WI38 (cell line): Measurements from ENCODE around the gene CEP112.

Source experiments
- H3K4me3 ChIP-seq: 2 replicates; pipeline ENCODE4 v1.5.1; 2011; ENCODE audit warnings: low read depth, mild to moderate bottlenecking, control low read depth, low read length
- CTCF ChIP-seq: IDR thresholded peaks from 2 replicates; pipeline ENCODE4 v1.5.1; 2012; ENCODE audit warnings: low read depth, mild to moderate bottlenecking, control low read depth, low read length

The CEP112 gene

GRCh38 chr17:65754630-65755029, 437.3 kb downstream of the CEP112 start:
- H3K4me3 ChIP-seq: no peak overlapping the region
- TF ChIP-seq CTCF: no peak

DNA sequence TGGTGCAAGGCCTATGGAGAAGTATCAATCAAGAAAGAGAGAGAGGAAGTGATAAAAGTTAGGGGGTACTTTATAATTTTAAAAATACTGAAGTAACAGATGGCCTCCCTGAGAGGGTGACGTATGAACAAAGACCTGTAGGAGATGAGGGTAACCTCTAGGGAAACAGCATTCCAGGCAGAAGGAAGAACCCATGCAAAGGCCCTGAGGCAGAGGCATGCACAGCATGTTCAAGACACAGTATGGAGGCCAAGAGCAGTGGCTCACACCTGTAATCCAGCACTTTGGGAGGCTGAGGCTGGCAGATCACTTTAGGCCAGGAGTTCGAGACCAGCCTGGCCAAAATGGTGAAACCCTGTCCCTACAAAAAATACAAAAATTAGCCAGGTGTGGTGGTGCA, 437.9 kb downstream of the CEP112 start:
- no peak overlapping the region for H3K4me3 ChIP-seq
- TF ChIP-seq CTCF: no peak

DNA sequence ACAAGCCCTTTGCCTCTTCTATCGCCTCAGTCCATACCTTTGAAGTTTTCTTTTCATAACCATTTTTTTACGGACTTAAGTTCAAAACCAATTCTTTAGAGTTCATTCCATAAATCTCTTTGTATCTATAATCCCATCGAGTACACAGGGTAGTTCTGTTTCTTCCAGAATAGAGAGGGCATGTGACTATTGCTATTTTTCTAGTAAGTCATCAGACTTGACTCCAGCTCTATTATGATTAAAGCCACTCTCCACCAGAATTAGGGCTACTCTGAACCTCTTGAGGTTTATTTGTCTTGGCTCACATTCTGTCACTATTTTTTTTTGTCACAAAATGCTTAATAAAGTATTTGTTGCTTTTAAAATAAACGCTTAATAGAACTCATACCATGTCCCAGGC, 438.6 kb downstream of the CEP112 start:
- H3K4me3 ChIP-seq: no peak overlapping the region
- no peak for TF ChIP-seq CTCF

- TF ChIP-seq CTCF: no peak
Measured at GRCh38 chr17:65751263-65751662, 440.7 kb downstream of the CEP112 start.

DNA sequence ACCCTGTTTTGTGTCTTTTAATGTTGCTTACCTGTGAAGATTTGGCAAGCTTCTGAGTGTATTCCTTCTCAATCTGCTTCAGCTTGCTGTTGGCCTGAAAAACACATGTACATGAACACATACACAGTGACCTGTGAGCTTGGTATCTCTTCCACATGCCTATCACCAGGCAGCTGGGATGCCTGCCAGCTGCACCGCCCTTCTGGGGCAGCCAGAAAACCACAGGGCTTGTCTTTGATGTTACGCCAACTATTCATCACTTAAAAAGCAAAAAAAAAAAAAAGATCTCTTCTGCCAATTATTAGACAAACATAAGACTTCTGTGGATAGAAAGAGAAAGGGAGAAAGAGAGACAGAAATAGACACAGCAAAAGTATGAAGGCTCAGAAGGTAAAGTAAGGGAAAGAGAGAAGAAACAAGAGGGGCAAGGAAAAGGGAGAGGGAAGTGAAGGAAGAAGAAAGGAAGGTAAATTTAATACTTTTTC, 441.3 kb downstream of the CEP112 start:
- H3K4me3 ChIP-seq: no peak overlapping the region
- TF ChIP-seq CTCF: no peak

More at GRCh38 chr17:65751263-65751662, 440.7 kb downstream of the CEP112 start:
- H3K4me3 ChIP-seq: no peak overlapping the region

- no peak overlapping the region for H3K4me3 ChIP-seq
- TF ChIP-seq CTCF: no peak
Measured at GRCh38 chr17:65750166-65750565, 441.8 kb downstream of the CEP112 start.

DNA sequence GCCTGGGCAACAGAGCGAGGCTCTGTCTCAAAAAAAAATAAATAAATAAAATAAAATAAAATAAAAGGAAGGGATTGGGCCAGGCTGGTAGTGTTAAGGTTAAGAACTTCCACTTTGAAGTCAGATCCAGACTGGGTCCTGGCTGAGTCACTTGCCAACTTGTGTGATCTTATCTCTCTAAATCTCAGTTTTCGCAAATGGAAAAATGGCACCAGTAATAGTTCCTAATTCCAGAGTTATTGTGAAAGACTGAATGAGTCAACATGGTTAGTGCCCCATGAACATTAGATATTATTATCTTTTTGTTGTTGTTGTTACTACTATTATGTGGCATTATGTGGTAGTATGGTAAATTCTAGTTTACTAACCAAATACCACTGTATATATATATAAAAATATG, 442.5 kb downstream of the CEP112 start:
- no peak for TF ChIP-seq CTCF
- no peak overlapping the region for H3K4me3 ChIP-seq
